DMS114 treated with DMSO at 0.1 percent for 48 hours (cell line): ENCODE results near the gene EXD2.
"Not testable (repeated sequence)": the region's sequence is repeated elsewhere in the genome, so short reads cannot be mapped to it uniquely, and the experiment has no call there.

Experiments
- DNase-seq: peaks from one replicate; lab custom pipeline; 2025; ENCODE audit not compliant: unreplicated experiment; lab: John Stamatoyannopoulos, UW

EXD2 gene, protein sequence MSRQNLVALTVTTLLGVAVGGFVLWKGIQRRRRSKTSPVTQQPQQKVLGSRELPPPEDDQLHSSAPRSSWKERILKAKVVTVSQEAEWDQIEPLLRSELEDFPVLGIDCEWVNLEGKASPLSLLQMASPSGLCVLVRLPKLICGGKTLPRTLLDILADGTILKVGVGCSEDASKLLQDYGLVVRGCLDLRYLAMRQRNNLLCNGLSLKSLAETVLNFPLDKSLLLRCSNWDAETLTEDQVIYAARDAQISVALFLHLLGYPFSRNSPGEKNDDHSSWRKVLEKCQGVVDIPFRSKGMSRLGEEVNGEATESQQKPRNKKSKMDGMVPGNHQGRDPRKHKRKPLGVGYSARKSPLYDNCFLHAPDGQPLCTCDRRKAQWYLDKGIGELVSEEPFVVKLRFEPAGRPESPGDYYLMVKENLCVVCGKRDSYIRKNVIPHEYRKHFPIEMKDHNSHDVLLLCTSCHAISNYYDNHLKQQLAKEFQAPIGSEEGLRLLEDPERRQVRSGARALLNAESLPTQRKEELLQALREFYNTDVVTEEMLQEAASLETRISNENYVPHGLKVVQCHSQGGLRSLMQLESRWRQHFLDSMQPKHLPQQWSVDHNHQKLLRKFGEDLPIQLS

DNA sequence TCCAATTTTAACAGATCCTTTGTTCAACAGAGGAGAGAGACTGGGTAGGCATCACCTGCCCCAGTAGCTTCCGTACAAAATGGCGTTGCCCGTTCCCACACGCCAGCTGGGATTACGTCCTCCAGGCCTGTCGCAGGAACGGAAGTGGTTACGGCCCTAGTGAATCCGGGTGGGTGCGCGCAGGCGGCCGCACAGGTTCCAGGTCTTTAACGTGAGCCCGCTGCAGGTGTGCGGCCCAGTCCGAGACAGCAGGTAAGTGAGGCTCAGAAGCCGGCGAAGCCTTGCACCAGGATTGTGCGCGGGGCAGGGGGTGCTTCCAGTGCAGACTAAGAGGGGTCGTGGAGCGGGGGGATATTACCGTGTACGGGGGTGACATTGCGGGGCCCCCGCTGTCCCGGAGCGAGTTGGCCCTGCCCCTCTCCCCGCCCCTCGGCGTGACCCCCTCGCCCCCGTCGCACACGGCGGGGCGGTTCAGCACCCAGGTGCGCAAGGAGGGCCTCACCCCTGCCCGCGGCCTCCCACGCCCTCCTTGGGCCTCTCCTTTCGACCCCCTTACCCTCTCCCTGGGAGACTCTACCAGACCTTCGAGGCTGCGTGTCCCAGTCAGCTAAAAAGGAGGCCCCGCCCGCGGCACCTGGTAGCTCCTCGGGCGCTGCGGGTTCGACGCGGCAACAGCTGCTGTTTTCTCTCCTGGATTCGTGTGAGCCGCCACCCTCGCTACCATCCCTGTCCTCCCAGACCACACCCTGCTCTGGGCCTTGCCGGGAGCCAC lies at the start of gene EXD2:
EXD2 (plus strand) TSS at position 159 of the 772 bp plus-strand sequence. CDS start 17,973 bp downstream, outside the sequence.
- DNase-seq, result peak; percentile 75

DNA sequence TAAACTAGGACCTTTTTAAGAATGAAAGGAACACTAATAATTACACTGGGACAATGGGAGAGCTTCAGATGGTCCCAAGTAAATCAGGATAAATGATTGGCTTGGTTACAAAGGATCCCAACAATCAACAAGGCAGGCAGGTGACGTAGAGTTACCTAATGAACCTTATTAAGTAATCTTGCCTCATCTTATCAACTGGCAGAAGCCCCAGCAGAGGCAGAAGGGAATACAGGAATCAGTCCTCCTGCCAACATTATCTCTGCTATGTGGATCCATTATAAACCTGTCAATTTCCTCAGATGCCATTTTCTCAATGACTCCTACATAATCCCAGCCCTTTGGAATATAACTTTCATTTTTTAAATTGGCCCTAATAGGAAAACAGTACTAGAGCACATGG lies 49.7 kb upstream of the EXD2 start:
- no peak for DNase-seq

DNA sequence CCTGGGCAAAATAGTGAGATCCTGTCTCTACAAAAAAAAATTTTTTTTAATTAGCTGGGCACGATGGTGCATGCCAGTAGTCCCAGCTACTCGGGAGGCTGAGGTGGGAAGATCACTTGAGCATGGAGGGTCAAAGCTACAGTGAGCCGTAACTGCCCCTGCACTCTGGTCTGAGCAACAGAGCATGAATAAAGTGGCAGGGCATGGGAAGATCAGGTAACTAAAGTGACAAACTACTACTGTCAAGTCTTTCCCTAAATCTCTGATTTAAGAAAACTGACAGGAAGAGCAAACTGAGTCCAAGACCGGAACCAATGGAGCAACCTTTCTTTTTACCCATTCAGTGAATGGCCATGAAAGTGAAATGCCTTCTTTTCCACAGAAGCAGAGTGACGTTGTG lies 49.2 kb upstream of the EXD2 start:
- DNase-seq, result no peak

DNA sequence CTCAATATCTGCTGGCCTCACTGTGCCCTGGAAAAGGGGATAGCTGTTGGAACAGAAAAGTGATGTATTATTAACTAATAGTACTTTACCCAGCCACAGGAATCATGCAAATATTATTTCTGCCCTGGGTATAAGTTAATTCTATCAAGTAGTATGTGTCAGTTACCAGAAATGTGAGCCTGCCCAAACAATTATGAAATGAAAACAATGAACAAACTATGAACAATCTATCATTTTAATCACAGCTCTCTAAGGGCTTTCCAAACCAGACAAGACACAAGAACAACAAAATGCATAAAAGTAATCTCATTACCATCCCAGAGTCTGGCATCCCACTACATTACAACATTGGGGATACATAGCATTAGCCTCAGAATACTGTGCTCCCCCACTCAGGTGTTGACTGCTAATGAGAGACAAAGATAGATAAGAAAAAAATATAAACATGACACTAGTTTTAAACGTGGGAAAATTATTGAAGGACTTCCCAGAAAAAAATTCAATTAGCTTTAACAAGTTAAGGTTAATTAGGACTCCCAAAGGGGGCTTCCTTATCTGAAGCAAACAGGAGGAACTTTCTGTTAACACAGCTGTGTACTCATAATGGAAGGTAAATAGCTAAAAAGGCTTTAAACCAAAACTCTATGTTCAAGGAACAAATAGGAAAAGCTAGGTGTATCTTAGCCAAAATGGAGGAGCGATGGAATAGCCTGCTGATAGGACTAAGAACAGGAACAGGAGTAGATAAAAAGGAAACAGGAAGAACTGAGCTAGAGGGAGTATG lies 41.6 kb upstream of the EXD2 start:
- DNase-seq, result no peak

DNA sequence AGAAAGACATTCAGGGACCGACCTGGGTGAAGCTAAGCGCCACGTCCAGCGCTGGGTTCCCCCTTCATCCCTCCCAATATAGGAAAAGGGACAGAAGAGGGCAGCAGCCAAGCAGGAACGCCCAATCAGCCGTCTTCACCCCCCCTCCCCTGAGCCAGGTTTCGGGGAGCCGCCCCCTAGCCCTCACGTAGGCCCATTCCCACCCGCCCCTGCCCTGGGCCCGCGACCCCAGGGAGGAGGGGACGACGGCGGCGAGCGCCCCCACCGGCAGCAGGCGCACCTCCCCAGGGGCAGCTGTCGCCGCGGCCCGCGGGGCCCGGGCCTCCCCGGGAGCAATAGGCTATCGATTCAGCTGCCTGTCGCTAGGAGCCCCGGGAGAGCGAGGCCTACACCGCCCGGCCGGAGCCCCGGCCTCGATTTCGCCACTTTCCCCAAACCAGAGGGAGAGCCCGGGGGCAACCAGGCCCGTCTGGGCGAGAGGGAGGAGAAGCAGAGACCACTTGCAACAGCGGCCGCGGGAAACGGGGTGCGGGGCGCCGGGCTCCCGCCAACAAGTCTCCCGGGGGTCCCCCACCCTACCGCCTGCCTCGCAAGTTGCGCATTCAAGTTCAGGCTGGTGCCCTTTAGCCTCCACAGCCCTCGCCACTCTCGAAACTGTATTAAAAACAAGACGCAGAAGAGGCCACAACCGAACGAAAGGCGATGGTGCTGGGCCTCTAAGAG lies 39.7 kb upstream of the EXD2 start:
- peak; percentile 17 for DNase-seq

DNA sequence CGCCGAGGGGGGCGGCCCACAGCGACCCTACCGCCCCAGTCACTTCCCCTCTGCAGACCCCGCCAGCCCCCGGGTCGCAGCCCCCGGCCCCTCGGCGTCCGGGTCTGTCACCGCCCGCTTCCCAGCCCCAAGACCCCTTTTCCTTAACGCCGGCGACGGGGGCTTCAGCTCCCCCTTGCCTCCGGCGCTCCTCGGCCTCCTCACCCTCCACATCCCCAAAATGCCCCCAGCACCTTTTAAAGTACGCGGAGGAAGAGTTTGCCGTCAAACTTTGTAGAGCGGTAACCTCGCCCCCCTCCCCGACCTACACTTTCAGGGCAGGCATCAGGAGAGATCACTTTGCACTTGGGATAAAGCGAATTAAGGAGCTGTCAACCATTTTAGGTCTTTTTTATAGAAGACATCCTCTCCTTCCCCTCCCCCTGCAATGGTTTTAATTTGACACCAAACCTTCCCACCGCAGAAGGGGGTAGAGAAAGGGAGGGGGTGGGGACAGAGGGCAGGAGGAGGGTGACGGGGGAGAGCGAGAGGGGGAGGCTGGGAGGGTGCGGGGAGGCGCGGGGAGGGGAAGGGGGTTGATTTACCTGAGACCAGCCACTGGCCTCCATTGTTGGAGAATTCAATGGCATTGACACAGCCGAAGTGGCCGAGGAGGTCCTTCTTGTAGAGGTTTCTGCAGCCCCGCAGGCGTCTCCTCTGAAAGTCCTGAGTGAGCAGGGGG lies 39.0 kb upstream of the EXD2 start:
- DNase-seq, result peak; percentile 13

DNA sequence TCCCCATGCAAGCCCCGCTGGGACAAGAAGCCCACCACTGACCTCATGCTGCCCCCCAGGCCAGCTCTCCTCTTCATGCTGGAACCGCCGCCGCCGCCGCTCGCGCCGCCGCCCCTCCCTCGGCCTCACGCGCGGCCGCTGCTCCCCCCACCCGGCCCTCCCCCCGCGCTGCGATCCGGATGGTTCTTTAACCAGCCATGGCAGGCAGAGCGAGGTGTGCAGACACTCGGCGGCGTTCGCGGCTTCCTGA lies 38.5 kb upstream of the EXD2 start, which contains the start of gene DCAF5:
DCAF5 (minus strand) TSS at position 218 of the 250 bp plus-strand sequence; CDS start at position 77, 141 bp downstream.
- DNase-seq, result no peak

DNA sequence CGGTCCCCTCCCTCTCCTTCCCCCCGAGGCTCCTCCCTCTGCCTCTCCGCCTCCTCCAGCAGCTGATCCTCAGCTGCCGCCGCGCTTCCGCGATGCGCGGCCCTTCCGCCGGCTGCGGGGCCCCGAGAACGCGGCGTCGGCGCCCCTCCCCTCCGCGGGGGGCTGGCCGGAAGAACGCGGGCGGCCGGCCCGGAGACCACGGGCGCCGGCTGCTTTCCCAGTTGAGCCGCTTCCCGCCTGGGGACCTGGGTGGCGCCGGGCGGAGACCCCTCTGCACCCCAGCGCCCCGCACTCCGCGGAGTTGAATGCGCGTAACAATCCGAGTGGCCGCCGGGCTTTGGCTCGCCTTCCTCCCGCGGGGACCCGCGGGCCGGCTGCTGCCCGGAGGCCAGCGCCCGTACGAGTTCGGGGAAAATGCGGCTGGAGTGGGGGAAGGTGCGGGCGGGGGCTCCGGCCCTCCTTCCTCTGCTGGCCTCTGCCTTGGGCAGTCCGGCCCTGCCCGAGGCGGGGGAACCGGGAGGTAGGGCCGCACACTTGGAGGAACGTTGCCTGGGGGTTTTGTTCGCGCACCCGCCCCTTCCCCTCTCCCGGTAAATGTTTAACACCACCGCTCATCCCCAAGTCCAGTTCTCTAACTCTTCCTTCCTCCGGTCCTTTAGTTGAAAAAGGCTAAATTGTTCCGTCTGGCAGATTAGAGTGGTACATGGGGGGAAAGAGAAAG lies 38.0 kb upstream of the EXD2 start:
- DNase-seq, result peak; percentile 50

DNA sequence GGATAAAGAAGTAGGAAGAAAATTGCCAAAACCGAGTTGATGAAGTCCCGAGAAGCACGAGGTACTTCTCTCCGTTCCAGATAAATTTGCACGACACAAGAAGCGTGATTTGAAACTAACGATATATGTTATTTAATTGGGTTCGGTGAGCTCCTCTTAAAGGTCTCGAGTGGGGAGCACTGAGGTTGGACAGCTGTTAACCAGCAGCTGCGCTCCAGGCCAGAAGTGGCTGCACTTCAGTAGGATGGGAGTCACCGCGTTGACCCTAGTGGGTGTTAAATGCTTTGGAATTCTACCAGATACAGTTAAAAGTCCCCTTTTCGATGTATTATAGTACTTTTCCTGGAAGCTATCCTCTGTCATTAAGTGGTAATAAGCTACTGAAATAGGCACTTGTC lies 37.4 kb upstream of the EXD2 start:
- peak; percentile 15 for DNase-seq

DNA sequence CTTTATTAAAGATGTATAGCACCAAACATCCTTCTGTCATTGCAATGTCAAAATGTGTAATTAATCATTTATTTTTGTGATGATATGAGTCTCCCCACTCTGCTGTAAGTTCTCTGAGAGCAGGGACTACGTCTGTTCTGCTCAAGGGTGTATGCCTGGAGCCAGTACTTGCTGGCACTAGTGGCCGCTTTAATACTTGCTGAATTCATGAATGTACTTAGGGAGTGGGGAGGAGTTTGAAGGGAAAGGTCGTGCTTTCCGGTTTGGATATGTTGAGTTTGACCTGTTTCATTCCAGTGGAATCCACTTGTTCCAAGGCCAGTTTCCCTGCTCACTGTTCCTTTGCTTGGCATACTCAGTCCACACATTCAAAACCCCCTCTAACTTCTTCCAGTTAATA lies 36.5 kb upstream of the EXD2 start:
- DNase-seq, result peak; percentile 48

DNA sequence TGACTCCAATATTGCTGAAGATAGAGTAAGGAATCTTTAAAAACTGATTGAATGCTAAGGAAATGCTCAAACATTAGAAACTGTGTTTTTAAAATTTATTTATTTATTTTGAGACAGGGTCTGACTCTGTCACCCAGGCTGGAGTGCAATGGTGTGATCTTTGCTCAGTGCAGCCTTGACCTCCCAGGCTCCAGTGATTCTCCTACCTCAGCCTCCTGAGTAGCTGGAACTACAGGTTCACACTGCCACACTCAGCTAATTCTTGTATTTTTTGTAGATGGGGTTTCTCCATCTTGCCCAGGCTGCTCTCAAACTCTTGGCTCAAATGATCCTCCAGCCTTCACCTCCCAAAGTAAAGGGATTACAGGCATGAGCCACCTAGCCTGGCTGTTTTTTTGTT lies 35.1 kb upstream of the EXD2 start:
- no peak for DNase-seq

DNA sequence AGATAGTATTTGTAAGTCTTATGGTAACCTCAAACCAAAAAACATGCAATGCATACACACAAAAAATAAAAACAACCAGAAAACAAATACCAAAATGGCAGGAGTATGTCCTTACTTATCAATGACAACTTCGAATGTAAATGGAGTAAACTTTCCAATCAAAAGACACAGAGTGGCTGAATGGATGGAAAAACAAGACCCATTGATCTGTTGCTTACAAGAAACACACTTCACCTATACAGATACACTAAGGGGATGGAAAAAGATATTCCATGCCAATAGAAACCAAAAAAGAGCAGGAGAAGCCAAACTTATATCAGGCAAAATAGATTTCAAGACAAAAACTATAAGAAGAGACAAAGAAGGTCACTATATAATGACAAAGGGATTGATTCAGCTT lies 29.7 kb upstream of the EXD2 start:
- no peak for DNase-seq

DNA sequence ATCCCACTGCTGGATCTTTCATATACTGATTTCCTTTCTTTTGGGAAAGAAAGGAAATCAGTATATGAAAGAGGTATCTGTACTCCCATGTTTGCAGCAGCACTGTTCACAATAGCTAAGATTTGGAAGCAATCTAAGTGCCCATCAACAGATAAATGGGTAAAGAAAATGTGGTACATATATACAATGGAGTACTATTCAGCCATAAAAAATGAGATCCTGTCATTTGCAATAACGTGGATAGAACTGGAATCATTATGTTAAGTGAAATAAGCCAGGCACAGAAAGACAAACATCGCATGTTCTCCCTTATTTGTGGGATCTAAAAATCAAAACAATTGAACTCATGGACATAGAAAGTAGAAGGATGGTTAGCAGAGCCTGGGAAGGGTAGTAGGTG lies 25.5 kb upstream of the EXD2 start:
- DNase-seq, result not testable (repeated sequence)

DNA sequence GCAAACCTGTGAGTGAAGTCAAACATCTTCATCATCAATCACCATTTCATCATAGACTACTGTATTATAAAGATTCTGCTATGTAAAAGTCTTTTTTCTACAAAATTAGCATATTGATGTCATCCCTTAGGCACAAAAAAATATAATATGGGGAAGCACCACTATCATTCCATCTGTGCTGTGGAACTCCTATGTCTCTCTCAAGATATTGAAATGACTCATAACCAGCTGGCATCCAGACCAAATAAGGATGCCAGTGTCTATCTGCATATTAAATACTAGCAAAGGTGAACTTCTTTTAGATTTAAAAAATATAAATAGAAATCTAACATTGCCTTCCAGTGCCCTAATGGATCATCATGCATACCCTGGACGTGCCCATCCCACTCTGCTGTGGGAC lies 20.5 kb upstream of the EXD2 start:
- DNase-seq, result no peak

DNA sequence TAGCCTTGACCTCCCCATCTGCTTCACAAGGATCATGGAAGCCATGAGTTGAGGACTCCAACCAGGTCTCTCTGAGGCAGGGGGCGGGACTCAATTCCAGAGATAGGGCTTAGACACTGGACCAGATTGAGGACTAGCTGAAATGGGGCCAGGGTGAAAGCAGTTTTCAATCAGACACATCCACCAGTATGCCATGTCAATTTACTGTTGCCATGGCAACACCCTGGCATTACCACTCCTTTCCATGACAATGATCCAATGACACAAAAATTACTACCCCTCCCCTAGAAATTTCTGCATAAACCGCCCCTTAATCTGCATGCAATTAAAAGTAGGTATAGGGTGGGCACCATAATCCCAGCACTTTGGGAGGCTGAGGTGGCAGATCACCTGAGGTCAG lies 19.7 kb upstream of the EXD2 start:
- DNase-seq, result no peak

DNA sequence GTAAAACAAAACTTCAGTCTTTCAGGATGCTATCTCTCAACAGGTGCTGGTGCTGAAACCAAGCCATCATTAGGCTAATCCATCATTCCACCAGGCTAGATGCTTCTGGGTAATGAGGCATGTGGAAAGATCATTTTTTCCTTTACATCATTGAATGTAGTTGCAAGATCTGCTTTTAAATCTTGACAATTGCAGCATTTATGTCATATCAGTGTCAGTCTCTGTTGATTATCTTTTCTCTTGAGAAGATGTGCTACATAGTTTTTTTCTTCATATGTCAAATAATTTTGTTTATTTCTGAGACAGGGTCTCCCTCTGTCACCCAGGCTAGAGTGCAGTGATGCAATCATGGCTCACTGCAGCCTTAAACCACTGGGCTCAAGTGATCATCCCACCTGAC lies 16.2 kb upstream of the EXD2 start:
- DNase-seq, result no peak

DNA sequence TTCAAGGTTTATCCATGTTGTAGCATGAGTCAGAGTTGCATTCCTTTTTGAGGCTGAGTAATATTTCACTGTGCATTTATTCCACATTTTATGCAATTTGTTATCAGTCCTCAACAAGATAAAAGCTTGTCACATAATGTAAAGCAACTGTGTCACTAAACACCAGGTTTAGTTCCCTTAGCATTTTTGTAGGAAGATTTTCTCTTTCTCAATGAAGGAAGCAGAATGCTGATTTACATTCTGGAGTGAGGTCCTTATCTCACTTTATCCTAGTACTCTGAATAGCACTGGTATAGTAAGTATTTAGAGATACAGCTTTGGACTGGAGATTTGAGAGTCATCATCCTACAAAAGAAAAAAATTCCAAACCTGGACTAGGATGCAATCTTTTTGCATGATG lies 9.8 kb upstream of the EXD2 start:
- no peak for DNase-seq

DNA sequence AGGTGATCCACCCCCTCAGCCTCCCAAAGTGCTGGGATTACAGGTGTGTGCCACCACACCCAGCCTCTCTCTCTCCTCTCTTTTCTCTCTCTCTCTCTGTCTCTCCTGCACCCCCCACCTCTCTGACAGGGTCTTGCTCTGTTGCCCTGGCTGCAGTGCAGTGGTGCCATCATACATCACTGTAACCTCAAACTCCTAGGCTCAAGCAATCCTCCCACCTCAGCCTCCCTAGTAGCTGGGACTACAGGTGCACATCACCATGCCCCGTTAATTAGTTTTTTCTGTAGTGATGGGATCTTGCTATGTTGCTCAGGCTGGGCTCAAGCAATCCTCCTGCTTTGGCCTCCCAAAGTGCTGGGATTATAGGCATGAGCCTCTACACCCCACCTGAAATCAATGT lies 8.7 kb upstream of the EXD2 start:
- not testable (repeated sequence) for DNase-seq

DNA sequence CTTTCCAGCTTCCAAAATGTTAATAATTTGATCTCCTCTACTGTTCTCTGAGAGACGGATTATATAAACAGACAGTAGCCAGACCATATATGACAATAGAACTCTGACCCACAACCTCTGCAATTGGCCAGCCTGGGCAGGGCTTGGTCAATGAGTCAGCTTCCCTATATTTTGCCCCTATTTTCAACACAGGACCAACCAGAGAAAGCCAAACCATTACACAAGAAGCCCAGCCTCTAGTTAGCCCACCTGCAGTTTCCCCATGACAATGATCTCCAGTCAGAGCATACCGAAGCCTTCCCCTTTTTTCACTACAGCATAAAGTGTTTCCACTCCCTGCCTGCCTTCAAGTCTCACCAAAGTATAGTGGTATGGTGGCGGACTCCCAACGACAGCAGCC lies 7.6 kb upstream of the EXD2 start:
- no peak for DNase-seq
